ENCODE measurements around the gene KBTBD3.

GRCh38 chr11:106021967-106022794 is 55.0 kb downstream of the KBTBD3 start, which contains the start of gene MSANTD4:
- TF ChIP-seq, protein P1, sequence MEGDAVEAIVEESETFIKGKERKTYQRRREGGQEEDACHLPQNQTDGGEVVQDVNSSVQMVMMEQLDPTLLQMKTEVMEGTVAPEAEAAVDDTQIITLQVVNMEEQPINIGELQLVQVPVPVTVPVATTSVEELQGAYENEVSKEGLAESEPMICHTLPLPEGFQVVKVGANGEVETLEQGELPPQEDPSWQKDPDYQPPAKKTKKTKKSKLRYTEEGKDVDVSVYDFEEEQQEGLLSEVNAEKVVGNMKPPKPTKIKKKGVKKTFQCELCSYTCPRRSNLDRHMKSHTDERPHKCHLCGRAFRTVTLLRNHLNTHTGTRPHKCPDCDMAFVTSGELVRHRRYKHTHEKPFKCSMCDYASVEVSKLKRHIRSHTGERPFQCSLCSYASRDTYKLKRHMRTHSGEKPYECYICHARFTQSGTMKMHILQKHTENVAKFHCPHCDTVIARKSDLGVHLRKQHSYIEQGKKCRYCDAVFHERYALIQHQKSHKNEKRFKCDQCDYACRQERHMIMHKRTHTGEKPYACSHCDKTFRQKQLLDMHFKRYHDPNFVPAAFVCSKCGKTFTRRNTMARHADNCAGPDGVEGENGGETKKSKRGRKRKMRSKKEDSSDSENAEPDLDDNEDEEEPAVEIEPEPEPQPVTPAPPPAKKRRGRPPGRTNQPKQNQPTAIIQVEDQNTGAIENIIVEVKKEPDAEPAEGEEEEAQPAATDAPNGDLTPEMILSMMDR (IDR thresholded peaks at IDR 0.05), result no peak
- TF ChIP-seq POLR2A (IDR thresholded peaks at IDR 0.05) (peak; percentile 20), EP300 (IDR thresholded peaks at IDR 0.05) (peak; percentile 37 to 80)

All from tibial nerve (tissue), 4 donors.